ENCODE measurements around the gene ANKUB1.

Gene ANKUB1

DNA sequence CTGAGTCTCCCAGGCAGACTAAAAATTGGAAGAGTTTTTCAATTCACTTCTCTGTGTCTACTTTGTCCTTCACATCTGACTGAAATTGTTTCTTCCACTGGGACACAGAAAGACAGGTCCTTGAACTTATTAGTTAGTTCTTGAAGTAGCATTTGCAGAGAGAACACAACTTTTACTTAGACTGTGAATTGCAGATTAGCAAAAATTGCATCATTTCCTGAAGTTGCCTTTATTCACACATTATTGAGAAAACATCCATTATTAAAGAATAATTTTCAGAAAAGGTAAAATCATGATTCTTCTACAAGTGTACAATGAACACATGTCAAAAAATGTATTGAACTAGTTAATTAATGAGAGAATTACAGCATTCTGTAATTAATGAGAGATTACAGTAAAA is 38.6 kb downstream of the ANKUB1 start:
- DNase-seq: no peak

DNA sequence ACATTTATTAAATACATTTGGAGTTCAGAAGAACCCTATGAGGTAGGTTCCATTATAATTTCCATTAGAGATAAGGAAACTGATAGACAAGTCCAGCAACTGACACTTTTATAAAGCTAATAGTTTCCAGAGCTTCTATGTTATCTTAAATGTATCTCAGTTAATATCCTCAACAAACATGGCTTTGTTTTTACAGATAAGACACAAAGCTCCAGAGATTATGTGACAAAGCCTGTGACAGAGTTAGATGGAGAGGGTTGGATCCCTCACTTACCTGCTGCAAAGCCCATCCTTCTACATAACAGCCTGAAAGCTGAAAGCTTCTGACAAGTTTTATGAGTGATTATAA is 39.6 kb downstream of the ANKUB1 start:
- DNase-seq: no peak

DNA sequence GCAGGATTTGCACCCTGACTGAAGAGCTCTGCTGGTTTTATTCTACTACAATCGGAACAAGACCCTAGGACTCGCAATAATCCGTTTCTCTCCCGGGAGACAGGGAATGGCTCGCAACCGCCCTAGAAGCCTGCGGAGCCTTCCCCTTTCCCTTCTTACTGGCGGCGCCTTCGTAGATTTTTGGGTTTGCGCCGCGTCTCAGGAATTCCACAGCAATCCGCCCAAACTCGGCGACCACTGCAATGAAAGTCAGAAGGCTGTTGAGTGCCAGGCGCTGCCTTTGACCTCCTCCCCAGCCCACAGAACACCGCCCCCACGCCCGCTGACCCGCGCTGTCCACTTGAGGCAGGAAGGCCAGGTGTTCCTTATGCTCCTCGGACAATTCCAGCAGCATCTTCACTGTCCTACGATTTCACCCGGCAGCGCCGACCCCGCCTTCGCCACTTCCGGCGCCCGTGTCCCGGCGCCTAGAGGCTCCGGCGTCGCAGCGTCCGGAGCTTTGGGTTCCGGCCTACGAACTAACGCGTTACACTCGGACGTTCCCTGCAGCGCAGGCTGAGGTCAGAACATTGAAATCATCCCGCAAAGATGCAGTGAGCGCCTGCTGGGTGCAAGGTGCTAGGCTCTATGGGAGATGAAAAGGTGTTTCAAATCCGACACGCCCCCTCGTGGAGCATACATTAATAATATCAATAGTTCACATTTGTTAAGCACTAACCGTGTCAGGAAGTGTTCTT is 40.1 kb downstream of the ANKUB1 start, which contains the start of gene COMMD2:
TSS of gene COMMD2 (minus strand) at position 439 of the 737 bp plus-strand sequence. CDS start at position 394, 45 bp downstream.
- DNase-seq: peak; percentile 62 to 73

DNA sequence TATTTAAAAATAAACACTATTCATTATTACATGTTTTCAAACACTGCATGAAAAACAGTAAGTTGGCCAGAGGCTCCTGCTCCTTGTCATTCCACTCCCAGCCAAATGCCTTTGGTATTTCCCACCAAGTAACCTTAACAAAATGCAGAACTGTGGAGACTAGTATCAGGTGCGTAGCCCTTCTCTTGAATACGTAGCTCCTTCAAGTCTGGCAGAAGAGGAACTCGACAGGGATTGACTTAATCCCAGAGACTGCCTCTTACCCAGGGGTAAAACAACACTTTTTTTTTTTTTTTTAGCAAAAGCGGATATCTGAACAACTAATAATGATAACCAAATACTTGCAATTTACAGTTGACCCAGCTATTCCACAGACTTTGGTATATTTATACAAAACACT is 40.8 kb downstream of the ANKUB1 start:
- peak; percentile 6 to 13 for DNase-seq

DNA sequence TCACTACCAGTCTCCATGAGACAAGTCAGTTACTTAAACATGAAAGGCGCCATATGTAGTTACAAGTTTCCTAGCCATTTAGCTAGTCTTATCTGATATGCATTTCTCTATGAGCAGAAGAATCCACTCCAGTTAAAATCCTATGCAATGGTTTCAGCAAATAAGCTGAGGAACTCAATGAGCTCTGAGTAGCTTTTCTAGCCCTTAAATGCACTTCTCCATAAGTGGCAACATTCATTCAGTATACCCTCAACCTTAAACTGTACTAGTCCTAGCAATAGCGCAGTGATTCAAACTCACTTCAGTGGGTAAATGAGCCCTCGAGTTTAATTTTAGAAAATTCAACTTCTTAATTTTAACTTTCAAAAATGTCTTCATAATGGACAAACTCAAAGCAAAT is 47.7 kb downstream of the ANKUB1 start:
- DNase-seq: no peak

- no peak for DNase-seq
Observed at GRCh38 chr3:149744151-149744550, 48.2 kb downstream of the ANKUB1 start.

GRCh38 chr3:149739396-149739795 is 53.0 kb downstream of the ANKUB1 start:
- DNase-seq: no peak

GRCh38 chr3:149738876-149739275 is 53.5 kb downstream of the ANKUB1 start:
- DNase-seq: no peak

DNA sequence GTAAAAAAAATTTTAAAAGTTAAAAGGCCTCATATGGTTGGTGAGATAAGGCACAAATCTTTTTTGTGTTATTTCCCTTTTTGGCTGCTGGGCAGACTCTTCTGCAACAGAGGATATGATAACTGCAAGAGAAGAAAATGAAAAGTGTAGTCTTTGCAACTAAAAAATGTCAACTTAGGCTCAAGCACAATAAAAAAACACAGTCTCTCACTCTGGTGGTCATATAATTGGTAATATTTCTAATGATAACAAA is 55.5 kb downstream of the ANKUB1 start:
- no peak for DNase-seq

DNA sequence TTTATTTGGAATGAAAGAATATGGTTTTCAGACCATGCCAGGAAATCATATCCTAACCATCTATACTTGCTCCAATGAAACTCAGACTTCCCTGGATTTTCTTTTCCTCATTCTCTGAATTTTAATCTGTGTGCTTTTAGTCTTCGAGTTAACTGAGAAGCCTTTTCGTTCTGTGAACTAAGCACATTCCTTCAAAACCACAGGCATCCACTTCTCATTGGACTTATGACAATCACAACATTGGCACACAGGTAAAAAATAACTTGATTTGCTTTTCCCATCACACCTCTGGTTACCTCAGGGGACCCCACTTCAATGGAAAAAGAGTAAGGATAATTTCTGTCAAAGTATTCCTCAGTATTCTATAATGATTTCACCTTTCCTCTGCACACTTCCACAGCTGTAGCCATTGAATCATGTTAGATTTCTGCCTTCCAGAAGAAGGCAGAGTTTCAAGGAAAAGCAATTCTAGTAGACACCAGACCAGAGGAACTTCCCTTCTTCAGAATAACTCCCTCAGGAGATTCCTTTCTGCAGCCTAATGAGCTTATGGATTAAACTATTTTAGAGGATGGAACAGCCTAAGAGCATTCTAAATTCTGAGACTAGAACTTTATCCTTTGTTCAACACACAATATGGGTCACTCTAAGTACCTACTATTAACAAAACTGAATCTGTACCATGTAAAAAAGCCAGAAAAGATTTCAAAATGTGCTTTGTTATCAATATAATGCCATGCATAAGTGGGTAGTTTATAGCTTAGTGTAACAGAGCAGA is 56.0 kb downstream of the ANKUB1 start:
- no peak for DNase-seq

DNA sequence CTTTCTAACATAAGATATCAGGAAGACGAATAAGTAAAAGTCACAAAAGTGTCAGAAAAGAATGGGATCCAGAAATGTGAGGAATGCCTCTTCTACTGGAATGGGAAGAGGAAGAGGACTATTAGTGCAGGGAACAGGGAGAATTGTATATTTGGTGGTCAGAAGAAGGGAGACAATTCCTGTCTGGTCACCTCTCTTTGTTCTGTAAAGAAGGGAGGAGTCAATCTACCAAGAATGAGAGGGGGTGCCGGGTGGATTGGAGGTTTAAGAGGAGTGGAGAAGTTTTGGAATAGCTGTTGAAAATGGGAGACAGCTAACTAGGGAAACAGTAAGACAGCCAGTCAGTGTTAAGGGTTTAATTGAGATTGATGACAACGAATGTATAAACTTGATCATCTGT is 60.1 kb downstream of the ANKUB1 start:
- no peak for DNase-seq

GRCh38 chr3:149727656-149728055 is 64.7 kb downstream of the ANKUB1 start:
- DNase-seq: no peak

DNA sequence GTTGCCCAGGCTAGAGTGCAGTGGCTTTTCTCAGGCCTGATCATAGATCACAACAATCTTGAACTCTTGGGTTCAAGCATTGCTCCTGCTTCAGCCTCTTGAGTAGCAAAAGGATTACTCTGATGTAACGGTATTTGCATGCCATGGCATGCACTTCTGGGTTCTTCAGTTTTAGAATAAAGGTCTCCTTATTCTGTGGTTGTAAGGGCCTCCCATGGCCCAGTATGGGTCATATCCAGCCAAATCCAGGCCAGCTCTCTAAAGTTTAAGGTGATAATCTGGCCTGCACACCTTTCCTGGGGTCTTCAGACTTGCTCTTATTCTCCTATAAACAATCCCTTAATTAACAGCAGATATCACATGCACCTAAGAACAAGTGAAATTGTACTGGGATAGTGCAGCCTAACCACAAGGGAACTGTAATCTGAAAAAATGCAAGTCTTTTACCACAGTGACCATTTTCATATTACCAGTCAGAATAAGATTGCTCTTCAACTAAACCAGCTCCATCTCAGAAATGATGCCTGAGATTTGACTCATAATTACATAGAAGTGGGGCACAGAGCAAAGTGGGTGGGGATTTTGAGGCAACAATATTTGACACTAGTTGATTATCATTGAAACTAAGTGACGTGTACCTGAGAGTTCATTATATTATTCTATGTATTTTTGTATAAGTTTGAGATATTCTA is 65.5 kb downstream of the ANKUB1 start:
- DNase-seq: no peak

- DNase-seq: no peak
Observed at GRCh38 chr3:149723781-149724180, 68.6 kb downstream of the ANKUB1 start.

DNA sequence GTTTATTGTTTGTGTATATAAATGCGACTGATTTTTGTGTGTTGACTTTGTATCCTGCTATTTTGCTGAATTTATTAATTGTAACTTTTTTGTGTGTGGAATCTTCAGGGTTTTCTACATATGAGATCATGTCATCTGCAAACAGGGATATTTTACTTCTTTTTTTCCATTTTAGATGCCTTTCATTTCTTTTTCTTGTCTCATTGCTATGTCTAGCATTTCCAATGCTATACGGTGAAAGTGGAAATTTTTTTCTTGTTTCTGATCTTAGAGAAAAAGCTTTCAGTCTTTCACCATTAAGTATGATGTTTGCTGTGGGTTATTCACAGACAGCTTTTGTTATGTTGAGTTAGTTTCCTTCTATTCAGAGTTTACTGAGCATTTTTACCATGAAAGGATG is 71.4 kb downstream of the ANKUB1 start:
- no peak for DNase-seq

GRCh38 chr3:149717391-149718056 is 74.8 kb downstream of the ANKUB1 start:
- peak; percentile 67 to 81 for DNase-seq

GRCh38 chr3:149716984-149717383 is 75.4 kb downstream of the ANKUB1 start:
- DNase-seq: no peak

DNA sequence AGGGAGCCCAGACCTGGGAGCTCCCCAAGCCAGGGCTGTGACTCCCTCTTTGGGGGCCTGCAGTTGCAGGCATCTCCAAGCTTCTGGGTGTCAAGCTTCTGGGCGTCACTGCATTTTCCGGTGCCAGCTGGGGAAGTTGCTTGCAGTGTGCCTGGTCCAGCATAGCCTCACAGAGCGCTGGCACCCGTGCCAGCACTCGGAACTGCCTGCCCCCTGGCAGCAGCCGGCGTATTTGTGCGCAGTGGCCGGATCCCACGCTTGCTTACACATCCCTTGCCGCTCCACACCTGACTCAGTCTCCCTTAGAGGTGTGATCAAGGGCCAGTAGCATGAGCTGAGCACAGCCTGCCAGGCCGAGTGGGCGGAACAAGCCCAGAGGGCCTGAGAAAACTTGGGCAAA is 77.1 kb downstream of the ANKUB1 start:
- no peak for DNase-seq

DNA sequence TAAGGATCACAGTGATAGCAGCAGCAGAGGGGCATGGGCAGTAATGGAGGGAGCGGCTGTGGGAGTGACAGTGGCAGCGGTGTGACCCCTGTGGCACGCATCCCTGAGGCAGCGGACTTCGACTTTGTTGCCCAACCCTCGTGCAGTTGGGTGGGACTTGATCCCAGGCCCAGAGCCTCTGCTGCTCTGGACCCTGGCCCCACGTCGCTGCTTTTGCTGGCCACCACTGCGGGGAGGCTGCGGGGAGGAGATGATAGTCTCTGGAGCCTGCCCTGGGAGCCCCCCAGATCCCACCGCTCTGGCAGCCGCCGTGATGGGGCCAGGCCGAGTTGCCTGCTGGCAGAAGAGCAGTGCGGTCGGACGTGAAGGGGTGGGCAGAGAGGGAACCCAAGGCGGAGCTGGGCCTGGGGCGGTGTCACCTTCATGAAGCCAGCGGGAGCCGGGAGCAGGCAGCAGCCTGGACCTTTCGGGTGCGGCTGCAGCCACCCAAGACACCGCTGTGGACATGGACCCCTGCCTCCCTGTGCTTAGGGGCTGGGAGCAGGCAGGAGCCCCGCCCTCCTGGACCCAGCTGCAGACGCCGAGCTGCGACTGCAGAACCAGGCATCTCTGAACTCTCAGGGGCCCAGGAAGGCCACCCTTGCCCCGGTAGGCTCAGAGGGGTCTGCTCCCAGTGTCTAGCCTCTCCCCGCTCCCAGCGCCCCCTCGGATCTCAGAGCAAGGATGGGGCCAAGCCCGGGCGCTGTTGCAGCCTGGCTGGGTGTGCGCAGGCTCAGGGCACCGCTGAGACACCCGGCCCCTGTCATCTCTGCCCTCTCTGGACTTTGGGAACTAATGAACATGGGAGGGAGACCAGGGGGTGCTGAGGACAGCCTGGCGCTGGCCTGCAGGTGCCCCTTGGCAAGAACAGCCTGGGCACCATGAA is 78.4 kb downstream of the ANKUB1 start:
- DNase-seq: no peak

Data from Kasumi-1 (cell line).